NCI-H526 (cell line): ENCODE measurements around the gene METTL27.
"Not testable (repeated sequence)": the region's sequence is repeated elsewhere in the genome, so short reads cannot be mapped to it uniquely, and the experiment has no call there.

Experiments
- DNase-seq, 2 experiments: peaks; one replicate each; lab custom pipeline; 2025; lab: John Stamatoyannopoulos, UW

Gene METTL27

DNA sequence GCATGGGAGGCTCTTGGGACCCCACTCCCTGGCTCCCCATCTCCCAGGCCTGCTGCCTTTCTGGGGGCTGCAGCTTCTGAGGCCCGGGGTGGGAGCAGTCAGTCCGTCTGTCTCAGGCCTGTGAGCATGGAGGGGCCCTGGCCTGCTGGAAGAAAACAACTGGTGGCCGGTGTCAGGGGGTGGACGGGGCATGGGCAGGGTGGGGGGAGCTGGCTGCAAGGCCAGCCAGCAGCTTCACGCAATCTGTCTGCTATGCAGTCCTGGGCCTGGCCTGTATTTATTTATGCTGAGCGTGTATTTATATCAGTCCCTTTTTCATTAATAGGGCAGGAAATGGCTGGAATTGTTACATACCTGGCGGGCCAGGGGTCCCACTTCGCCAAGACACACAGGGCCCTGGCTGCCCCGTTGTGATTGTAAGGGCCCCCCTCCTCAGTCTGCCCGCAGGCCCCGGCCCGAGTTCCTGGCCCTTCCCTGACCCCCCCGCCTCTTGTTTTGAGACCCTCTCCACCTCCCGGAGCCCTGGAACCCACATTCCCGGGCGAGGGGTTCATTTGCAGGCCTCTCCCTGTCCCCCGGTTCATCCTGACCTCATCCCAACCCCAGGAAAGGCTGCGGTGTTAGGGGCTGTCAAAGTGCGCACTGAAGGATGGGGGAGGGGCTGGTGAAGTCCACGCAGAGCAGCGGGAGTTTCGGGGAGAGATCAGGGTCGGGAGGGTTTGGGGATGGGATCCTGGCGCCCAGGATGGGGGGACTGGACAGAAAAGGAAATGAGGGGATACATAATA lies 26.9 kb upstream of the METTL27 start:
- no peak for DNase-seq

DNA sequence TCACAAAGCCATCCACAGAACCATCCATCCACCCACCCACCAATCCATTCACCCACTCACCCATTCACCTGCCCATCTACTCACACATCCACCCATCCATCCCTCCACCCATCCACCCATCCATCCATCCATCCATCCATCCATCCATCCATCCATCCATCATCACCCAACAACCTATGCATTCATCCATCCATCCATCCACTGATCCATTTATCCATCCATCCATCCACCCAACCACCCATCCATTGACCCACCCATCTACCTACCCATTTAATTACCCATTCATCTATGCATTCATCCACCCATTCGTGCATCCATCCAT lies 24.1 kb upstream of the METTL27 start:
- no peak for DNase-seq

DNA sequence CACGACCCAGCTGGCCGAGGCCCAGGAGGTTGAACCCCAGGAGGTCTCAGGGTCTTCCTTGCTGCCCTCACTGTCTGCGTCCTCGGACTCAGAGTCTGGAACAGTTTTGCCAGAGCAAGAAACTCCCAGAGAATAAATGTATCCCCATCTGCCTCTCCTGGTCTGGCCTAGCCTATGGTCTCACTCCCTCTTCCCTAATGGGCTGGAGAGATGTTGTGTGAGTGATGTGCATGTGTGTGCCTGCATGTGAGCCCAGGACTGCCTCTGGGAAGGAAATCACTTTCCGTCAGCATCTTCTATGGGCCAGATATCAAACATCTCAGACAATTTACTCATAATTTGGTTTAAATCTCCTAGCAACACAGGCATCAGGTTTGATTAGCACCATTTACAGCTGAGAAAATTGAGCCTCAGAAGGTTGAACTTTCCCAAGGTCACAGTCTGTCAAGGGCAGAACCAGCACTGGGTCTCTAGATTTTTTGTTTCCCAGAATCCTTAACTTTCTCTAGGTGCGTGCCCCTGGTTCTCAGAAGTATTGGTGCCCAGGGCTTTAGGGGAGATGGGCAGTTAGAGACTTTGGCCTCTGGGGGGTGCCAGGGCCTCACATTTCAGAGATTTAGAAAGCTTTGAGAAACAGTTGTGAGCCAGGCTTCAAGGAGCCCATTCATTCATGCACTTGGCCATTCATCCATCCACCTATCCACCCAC lies 23.6 kb upstream of the METTL27 start:
- peak in 1 of 2 experiments; percentile 76 for DNase-seq

DNA sequence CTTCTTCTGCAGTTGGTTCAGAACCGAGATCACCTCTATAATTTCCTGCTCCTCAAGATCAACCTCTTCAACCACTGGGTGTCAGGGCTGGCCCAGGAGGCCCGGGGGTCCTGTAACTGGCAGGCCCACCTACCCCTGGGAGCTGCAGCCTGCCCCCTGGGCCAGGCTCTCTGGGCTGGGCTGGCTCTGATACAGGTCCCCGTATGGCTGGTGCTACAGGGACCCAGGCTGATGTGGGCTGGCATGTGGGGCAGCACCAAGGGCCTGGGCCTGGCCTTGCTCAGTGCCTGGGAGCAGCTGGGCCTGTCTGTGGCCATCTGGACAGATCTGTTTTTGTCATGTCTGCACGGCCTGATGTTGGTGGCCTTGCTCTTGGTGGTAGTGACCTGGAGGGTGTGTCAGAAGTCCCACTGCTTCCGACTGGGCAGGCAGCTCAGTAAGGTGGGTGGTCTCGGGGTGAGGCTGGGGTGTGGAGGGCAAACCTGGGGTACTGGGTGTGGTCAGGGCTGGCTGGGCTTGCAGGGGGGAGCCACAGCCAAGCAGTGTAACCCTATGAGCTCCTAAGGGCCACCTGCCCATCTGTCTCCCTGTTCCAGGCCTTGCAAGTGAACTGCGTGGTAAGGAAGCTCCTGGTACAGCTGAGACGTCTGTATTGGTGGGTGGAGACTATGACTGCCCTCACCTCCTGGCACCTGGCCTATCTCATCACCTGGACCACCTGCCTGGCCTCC lies 22.8 kb upstream of the METTL27 start:
- DNase-seq, result no peak

DNA sequence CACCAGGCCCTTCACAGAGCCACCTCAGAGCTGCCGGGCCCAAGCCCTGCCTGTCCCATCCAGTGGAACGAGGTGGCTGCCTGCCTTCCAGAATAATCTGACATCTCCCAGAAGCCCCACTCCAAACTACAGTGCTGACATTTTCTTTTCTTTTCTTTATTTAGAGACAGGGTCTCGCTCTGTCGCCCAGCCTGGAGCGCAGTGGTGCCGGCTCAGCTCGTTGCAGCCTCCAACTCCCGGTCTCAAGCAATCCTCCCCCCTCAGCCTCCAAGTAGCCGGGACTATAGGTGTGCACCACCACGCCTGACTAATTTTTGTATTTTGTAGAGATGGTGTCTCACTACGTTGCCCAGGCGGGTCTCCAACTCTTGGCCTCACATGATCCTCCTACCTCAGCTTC lies 19.0 kb upstream of the METTL27 start:
- DNase-seq, result no peak

DNA sequence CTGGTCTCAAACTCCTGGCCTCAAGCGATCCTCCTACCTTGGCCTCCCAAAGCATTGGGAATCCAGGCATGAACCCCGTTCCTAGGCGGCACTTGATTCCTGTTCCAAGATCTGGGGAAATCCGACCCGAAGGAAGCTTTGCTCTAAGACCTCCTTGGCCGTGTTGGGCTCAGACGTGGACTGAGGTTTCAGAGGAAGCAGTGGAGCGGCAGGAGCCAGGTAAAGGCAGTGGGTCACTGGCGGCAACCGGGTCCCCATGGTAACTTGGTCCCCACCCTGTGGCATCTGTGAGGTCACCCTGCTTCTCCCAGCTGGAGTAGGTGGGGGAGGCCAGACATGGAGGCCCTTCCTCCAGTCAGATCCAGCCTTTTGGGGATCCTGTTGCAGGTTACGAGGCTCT lies 18.5 kb upstream of the METTL27 start, which contains the start of gene TMEM270:
TMEM270 (plus strand) TSS at position 301 of the 400 bp plus-strand sequence; CDS start at position 337, 36 bp downstream.
- no peak for DNase-seq

DNA sequence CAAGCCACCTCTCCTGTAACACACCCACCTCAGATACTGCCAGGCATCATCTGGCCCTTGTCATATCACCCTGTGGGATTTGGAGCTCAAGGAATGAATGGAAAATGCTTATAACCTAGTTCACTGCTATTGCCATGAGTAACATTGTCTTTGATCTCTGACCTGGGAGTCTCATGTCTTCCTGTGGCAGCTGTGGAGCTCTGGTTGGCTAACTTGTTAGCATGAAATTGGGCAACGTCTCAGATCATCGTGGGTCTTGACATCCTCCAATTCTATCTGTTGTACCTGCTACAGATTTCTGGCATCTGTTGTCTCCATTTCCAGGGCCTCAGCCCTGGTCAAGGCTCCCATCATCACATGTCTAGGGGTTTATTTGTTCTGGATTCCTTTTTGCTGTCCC lies 16.5 kb upstream of the METTL27 start:
- DNase-seq, result no peak

DNA sequence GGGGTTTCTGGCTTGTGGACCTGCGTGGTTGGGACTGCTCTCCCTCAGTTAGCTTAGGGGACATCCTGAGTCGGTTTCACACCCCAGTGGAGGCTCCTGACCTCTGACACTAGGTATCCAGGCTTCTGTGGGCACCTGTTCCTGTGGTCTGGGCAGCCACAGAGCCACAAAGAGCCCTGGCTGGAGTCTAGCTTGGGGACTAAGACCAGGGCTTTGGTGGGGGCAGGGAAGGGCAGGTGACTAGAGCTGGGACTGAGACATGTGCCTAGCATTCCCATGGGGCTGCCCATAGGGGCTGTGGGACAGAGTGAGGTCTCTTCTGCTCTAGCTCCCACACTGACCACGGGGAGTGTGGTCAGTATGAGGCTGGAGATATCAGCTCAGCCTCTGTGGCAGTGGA lies 14.6 kb upstream of the METTL27 start:
- no peak for DNase-seq

DNA sequence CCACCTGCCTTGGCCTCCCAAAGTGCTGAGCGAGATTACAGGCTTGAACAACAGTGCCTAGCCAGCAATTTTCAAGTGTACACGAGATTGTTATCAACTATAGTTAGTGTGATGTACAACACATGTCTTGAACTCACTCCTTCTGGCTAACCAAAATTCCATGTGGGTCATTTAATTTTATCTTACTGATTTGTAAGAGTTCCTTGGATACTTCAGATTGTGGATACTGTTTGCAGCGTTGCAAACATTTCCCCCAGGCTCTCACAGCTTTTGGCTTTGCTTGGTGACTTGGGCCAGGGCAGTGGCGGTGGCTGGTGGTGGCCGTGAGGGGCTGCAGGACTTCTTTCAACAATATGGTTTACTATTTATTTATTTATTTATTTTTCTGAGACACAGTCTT lies 10.2 kb upstream of the METTL27 start:
- no peak for DNase-seq

DNA sequence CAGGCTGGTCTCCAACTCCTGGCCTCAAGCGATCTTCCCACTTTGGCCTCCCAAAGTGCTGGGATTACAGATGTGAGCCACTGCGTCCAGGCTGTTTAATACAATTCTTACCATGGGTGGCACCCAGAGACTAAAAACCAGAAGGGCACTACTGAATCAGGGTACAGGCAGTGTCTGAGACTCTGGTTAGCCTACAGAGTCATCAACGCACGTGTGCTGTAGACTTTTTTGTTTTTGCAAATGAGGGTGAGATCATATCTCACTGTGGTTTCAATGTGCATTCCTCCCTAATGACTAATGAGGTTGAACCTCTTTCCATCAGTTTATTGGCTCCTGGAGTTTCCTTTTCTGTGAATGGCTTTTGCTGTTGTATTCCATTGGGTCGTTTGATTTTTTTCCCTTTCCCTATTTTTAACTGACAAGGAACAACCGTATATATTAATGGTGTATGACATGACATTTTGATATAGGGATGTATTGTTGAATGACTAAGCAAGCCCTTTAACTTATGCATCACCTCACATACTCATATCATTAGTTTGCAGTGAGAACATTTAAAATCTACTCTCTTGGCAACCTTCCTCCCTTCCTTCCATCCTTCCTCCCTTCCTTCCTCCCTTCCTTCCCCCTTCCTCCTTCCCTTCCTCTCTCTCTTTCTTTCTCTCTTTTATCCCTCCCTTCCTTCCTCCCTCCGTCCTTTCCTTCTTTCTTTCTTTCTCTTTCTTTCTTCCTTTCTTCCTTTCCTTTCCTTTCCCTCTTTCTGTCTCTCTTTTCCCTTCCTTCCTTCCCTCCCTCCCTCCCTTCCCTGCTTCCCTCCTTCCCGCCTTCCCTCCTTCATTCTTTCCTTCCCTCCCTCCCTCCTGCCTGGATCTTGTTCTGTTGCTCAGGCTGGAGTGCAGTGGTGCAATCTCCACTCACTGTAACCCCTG lies 9.4 kb upstream of the METTL27 start:
- DNase-seq, result peak; percentile 91 to 95

DNA sequence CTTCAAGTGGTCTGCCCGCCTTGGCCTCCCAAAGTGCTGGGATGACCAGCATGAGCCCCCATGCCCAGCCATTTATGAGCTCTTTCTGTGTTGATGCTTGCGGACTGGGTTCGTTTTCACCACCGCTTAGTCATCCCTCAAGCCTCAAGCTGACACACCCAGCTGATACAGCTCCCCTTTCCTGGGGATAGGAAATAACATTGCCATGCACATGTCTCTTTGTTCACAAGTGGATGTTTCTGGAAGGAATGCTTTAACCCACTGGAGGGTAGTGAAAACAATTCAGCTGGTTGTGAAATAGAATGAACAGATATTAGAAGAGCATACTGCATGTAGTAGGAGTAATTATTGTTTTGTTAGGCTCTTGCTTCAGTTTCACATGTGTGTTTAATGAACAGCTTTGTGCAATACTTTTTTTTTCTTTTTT lies 8.5 kb upstream of the METTL27 start:
- no peak for DNase-seq

DNA sequence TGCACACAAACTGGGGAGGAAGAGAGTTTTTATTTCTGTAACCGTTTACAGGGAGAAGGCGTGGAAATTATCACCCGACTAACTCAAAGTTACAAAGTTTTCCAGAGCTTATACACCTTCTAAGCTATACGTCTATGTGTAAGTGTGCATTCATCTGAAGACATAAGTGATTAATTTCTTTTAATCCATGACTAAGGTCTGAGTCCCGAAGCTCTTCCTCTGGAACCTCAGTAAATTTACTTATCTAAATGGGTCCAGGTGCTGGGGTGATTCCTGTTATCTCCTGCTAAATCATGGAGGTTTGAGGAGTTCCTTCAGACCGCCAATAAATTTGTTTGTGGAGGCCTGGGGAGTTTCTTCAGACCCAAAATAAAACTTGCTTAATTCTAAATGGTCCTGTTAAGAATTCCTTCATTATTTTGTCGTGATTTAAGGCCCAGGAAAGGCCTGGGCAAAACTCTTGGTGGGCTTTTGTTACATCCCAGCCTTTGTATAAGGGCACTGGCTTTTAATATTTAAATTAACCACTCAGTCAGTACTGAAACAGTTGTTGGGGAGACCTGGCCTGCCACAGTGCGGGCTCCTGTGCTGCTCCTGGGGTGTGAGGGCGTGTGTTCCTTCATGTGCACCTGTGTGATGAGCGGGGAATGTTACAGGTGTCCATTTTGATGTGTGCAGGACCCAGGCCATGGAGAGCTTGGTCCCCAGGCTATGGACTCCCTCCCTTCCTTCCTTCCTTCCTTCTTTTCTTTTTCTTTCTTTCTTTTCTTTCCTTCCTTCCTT lies 5.8 kb upstream of the METTL27 start:
- no peak for DNase-seq

DNA sequence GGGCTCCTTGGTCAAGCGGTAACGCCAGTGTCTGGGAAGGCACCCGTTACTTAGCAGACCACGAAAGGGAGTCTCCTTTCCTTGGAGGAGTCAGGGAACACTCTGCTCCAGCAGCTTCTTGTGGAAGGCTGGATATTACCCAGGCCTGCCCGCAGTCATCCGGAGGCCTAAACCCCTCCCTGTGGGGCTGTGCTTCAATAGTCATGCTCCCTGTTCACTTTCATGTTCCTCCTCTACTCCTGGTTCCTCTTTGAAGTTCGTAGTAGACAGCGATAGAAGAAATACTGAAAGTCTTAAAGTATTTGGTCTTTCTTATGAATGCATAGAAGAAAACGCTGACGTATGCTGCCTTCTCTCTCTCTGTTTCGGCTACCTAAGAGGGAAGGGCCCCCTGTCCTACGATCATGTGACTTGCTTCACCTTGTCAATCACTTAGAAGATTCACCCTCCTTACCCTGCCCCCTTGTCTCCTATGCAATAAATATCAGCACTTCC lies 3.4 kb upstream of the METTL27 start:
- not testable (repeated sequence) for DNase-seq

DNA sequence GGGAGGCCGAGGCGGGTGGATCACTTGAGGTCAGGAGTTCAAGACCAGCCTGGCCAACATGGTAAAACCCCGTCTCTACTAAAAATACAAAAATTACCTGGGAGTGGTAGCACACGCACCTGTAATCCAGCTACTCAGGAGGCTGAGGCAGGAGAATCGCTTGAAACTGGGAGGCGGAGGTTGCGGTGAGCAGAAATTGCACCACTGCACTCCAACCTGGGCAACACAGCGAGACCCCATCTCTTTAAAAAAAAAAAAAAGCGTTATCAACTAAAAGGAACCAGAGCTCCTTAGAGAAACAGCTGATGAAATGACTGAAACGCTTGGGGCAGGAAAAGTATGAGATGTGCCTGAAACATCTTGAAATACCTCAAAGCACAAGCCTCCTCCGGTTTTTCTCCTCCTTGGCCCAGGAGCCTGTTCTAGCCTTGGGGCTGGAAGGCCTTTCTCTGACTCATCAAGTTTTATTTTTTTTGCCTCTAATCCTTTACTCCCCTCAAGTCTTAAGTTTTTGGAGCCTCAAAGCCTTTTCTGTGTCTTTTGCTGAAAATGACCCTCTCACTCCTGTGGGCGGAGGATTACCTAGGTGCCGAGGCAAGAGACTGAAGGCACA lies 2.6 kb upstream of the METTL27 start:
- no peak for DNase-seq

DNA sequence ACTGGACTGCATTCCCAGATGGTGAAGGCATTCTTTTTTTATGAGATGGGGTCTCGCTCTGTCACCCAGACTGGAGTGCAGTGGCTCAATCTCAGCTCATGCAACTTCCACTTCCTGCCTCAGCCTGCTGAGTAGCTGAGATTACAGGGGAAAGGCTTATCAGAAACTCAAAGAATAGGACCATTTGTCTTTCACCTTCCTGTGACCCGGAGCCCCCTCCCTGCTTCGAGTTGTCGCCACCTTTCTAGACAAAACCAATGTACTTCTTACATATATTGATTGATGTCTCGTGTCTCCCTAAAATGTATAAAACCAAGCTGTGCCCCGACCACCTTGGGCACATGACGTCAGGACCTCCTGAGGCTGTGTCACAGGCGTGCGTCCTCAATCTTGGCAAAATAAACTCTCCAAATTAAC lies 1.8 kb upstream of the METTL27 start:
- DNase-seq, result no peak

DNA sequence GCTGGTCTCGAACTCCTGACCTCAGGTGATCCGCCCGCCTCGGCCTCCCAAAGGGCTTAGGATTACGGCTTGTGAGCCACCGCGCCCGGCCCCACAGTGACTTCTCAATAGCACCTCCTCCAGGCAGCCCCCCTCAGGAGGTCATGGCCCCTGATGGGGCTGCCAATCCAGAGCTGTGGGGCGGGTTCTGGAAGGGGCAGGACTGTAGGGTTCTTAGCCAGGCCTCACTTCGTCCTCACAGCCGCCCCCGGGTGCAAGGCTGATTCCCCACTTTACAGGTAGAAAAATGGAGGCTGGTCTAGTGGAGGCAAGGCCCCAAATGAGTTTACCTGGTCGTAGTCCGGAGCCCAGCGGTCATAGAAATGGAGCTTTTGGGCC lies 638 bp downstream of the METTL27 start:
- DNase-seq, result no peak

DNA sequence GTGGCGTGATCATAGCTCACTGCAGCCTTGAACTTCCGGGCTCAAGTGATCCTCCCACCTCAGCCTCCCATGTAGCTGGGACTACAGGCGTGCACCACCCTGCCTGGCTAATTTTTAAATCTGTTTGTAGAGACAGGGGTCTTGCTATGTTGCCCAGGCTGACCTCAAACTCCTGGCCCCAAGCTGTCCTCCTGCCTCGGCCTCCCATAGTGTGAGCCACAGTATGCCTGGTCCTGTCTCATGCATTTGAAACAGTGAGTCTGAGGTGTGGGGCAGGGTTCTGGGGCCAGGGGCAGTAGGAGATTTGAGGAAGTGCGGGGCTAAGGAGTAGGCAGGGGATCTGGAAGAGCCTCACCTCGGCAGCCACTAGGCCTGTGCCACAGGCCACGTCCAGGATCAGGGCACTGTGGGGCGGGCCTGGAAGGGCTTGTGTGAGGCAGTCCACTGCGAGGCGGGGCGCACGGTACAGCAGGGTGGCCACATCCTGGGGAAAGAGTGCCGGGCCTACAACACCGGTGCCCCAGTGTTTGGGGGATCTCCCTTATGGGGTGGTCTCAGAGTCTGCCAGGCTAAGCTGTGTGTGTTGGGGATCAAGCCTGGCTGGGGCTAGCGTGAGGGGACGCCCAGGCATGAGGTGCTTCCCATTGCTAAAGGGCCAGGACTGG lies 1.5 kb downstream of the METTL27 start:
- DNase-seq, result no peak

DNA sequence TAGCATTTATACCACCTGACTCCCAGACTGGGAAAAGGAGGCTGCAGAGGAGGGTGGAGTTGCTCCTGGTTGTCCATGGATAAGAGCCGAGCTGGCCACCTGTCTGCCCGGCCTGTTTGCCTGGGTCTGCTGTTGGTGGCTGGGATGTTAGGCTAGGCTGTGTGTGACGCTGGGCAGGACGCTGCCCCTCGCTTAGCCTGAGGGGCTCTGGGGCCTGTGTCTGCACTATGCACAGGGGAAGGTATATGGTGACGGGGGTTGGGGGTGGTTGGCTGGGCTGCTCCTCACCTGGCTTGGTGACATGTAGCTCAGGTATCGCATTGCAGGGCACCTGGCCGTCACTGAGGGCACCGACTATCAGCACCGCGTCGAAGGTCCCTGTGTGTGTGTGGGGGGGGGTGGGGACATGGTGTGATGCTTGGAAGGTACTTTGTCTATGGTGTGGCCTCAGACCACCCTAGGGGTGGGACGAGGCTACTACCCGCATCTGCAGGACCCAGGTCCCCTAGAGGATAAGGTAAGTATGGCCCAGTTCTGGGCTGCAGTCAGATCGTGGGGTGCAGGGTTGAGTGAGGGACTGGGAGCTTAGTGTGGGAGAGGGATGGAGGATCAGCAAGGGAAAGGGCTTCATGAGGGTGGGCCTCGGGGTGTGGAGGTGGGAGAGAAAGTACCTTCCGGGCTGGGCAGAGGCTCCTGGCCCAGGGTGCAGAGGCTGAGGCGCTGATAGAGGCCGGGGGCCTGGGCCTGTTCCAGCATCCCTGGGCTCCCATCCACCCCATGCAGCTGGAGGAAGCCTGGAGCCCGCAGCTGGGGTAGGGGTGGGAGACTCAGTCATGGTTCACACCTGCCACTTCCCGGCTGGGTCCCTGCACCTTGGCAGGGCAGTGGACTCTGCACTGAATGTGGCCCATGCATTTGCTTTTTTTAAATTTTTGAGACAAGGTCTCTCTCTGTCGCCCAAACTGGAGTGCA lies 2.3 kb downstream of the METTL27 start:
- no peak for DNase-seq

DNA sequence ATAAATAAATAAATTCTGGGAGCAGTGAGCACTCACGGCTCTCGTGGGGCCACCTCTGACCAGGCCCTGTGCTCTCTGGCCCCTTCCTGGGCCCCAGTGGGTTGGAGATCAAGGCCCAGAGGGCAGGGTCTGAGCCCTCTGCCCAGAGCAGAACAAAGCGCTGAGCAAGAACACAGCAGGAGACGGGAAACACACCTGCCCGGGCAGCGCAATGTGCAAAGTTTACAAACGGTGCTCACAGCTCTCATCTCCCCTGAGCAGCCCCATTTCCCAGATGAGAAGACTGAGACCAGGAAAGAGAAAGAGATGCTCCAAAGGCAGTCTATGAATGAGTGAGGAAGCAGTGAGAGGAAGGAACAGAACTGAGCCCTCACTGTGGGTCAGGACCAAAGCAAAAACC lies 3.0 kb downstream of the METTL27 start:
- DNase-seq, result no peak
